ENCODE data around the gene ARHGAP32. TPM values are rescaled to one million over a fixed set of nuclear protein-coding genes. Genes with fewer than 3 reads are reported as not detected.
A peak's percentile ranks its signal among the peaks of the same experiment; 100 is the strongest.

The ARHGAP32 gene
- total RNA-seq, 1 donor from 2014 or later = 11.7 TPM

DNA sequence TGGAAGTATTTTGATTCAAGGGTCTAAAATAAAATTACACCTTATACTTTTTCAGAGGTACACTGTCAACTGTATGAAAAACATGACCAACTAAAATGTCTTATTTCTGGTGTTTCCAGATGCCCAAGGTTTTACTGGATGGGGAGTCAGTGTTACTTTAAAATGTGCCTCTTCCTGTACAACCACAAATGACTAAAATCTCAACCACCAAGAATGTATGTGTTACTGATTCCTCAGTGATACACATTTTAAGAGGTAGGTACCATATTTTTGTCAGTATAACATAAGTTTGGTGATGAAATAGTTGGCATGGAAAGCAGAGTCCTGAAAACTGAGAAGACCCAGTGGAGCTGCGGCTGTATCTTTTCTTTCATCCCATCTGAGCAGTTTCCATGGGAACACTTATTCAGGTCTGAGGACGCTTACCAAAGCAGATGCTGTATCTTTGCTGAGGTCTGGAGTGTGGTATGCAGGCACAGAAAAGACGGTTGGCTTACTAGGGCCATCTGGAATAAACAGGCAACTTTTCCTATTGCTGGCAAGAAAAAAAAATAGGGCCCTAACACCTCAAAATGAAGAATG, 228.3 kb downstream of the ARHGAP32 start:
- no peak for DNase-seq (ENCODE audit: extremely low read depth, low read depth, low spot score)

DNA sequence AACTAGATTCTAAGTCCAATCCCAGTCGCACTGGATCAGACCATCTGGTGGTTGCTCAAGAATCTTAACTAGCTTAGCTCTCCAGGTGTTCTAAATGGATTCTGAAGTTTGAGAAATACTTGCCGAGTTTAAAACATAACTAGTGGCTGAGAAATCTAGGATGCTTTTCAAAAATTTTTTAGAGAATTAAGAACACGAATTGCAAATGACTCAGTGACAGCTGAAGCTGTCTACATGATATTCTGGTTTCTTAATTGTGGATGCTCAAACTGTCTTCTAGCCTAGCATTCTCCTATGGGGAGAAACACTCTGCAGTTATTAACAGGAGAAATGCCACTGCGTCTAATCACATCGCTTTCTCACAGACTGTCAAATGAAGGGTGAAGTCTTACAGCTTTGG, 229.2 kb downstream of the ARHGAP32 start:
- no peak for DNase-seq (ENCODE audit: extremely low read depth, low read depth, low spot score)

GRCh38 chr11:128961645-128962044, 230.5 kb downstream of the ARHGAP32 start:
- no peak for DNase-seq (ENCODE audit: extremely low read depth, low read depth, low spot score)

GRCh38 chr11:128957202-128957482, 235.0 kb downstream of the ARHGAP32 start:
- DNase-seq (ENCODE audit: extremely low read depth, low read depth, low spot score) = no peak

- peak; percentile 61 for DNase-seq (ENCODE audit: extremely low read depth, low read depth, low spot score)
Measured at GRCh38 chr11:128956401-128957201, 235.5 kb downstream of the ARHGAP32 start.

- DNase-seq (ENCODE audit: extremely low read depth, low read depth, low spot score) = no peak
Measured at GRCh38 chr11:128955636-128956035, 236.5 kb downstream of the ARHGAP32 start.

DNA sequence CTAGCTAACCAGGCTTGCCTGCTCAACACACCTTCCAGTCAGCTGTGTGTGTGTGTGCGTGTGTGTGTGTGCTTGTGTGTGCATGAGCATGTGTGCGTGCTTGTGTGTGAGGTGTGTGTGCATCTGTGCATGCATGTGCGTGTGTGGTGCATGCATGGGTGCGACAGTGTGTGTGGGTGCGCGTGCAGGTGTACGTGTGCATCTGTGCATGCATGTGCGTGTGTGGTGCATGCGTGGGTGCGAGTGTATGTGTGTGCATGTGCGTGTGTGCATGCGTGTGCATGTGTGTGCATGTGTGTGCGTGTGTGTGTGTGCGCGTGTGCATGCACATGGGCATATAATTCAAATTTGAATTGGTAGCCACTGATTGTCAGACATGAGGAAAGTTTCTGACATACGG, 239.0 kb downstream of the ARHGAP32 start:
- DNase-seq (ENCODE audit: extremely low read depth, low read depth, low spot score) = no peak

DNA sequence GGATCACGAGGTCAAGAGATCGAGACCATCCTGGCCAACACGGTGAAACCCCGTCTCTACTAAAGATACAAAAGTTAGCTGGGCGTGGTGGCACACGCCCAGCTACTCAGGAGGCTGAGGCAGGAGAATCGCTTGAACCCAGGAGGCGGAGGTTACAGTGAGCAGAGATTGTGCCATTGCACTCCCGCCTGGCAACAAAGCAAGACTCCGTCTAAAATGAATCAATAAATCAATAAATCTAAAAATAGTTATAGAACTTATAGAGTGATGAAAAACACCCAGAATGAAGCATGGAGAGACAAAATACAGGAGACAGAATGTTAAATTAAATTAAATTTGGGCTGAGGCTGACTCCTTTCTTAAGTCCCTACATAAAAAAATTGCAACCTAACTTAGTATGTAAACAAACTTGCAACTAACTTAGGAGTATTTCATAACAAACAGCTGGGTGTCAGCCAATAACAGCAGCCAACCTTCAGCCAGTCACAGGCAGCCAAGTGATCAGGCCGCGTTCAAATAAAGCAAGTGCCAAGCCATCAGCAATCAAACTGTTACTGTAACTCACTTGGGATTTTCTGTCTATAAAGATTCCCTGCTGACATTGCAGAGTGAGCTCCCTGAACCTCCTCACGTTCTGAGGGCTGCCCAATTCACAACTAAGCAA, 242.2 kb downstream of the ARHGAP32 start:
- no peak for DNase-seq (ENCODE audit: extremely low read depth, low read depth, low spot score)

DNA sequence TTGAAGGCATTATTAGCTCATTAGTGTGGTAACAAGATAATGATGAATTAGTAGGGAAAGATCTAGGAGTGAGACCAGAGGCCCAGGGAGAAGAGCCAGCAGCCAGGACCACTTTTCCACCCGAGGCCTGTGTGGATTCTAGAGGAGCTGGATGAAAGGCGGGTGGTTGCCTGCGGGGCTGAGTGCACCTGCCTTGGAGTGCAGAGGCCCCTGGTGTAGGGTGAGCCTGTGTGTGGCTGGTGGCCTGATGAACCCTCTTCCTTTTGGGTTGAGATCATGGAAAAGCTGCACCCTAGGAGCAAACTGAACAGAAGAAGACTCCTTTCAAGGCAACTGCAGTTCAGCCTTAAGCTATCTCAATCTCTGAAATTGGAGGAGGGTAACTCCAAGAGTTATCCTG, 243.5 kb downstream of the ARHGAP32 start:
- no peak for DNase-seq (ENCODE audit: extremely low read depth, low read depth, low spot score)

DNA sequence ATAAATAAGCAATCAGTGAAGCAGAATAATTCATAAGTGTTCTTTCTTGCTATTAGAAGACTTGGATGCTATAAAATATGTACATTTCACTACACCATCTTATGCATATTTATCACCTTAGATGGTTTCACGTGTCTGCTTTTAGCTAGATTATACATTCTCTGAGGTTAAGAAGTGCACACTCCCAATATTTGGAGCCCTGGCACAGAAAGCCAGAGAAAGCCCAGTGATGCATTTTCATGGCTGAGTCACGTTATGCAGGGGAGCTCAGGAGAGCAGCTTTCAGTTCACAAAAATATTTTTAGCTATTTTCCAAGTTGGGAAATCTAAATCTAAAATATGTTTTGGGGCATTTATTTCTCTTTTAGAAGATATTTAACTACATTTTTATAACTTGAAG, 244.4 kb downstream of the ARHGAP32 start:
- no peak for DNase-seq (ENCODE audit: extremely low read depth, low read depth, low spot score)

DNA sequence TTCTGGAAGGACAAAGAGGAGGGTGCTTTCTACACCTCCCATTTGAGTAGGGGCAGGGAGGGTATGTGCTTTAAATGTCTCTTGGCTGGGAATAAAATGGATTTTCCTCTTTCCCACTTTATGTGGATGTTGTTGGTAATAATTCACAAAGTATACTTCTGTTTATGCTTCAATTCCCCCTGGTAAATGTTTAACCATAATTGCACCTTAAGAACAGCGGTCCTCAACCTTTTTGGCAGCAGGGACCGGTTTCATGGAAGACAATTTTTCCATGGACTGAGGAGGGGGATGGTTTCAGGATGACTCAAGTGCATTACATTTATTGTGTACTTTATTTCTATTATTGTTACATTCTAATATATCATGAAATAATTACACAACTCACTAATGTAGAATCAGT, 245.5 kb downstream of the ARHGAP32 start:
- no peak for DNase-seq (ENCODE audit: extremely low read depth, low read depth, low spot score)

- no peak for DNase-seq (ENCODE audit: extremely low read depth, low read depth, low spot score)
Measured at GRCh38 chr11:128943428-128943976, 248.6 kb downstream of the ARHGAP32 start.

- no peak for DNase-seq (ENCODE audit: extremely low read depth, low read depth, low spot score)
Measured at GRCh38 chr11:128942817-128943427, 249.2 kb downstream of the ARHGAP32 start, which contains the start of gene TP53AIP1. Gene TP53AIP1 (minus strand): TSS chr11:128942871. CDS start chr11:128937818, 5,053 bp downstream.

GRCh38 chr11:128942272-128942612, 249.9 kb downstream of the ARHGAP32 start:
- DNase-seq (ENCODE audit: extremely low read depth, low read depth, low spot score) = no peak

DNA sequence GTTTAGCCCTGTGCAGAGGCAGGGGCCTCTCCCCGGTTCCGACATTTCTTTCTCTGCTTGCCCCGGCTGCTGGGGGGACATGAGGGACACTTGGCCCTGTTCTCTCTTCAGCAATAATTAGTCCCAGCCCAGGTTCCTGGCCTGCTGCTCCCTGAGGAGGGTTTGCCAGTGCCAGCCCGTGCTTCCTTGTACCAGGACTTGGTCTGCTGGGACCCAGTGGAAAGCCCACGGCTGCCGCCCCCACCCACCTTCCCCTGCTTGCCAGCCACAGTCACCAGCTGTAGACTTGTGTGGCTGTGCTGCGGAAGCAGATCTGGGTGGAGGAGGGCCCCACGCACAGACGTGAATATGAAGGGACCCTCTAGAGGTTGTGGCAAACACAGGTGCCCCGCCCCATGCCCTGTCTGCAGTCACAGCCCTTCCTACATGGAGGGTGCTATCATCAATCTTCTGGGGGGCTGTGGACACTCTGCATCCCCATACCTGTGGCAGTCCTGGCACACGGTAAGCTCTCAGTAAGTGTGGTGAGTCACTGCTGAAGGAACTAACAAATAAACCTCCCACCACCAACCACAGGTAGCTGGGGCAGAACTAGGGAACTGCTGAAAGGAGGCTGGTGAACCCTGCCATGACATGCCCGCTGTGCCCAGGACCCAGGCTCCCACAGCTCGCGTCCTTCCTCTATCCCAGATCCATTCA, 250.4 kb downstream of the ARHGAP32 start:
- DNase-seq (ENCODE audit: extremely low read depth, low read depth, low spot score) = no peak

DNA sequence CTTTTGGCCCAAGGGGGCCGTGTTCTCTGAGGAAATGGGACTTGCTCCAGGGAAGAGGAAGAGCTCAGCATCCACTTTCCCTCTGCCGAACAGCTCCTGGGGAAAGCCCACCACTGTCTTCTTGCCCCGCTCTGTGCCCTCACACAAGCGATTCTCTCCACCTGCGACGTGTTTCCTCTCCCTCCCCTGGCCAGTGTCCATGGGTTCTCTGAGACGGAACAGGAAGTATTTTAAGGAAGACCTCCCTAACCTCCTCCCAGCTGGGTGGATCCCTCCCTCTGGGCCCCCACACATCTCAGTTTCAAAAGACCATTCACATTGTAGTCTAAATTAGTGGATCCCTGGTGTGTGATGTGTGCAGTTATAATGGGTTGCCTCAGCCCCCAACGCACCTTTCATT, 251.0 kb downstream of the ARHGAP32 start:
- no peak for DNase-seq (ENCODE audit: extremely low read depth, low read depth, low spot score)

GRCh38 chr11:128940603-128941002, 251.5 kb downstream of the ARHGAP32 start:
- no peak for DNase-seq (ENCODE audit: extremely low read depth, low read depth, low spot score)

- DNase-seq (ENCODE audit: extremely low read depth, low read depth, low spot score) = no peak
Measured at GRCh38 chr11:128940156-128940555, 252.0 kb downstream of the ARHGAP32 start.

DNA sequence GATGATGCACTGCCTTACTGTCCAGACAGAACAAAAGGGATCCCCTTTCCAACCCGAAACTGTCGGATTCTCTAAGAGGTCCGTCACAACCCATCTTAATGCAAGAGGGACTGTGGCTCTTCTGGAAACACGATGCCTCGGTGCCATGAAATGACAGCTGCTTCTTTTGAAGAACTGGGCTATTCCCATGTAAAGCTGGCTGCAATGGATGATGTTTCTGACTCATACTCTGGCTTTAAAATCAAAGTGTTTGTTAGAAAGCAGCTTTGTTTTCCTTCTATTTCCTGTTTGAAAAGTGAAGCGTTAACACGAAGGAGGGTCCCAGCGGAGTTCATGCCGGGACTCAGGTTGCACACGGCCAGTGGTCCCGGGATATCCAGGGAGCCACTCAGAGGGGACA, 252.5 kb downstream of the ARHGAP32 start:
- no peak for DNase-seq (ENCODE audit: extremely low read depth, low read depth, low spot score)

DNA sequence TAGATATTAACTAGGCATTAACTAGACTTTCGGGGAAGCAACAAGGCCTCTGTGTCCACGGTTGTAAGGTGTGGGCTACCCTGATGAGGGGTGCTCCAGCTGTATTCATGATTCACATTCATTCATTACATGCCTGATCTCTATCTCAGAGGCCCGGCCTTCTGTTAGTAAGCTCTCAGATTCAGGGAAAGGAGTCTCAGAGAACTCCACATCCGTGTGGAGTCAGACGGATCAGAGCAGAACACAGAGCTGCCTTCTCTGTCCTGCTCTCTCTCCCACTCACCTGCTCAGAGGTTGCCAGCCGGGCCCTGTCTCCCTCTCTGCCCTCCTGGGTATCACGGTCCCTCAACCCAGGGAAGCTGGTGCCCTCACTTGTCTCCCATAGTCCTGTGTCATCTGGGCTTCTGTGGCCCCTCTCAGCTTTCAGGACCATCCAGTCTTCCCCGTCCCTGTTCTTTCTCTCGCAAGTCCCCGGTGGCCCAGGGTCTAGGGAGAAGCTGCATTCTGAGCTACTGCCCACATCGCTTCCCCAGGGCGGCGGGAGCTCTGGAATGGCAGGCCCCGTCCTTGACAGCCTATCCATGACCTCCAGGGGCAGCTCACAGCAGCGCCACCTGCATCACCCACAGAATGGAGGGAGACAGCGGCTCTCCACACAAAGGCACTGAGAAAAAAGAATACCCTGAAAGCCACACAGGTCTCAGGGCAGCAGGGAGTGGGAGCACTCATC, 253.8 kb downstream of the ARHGAP32 start:
- no peak for DNase-seq (ENCODE audit: extremely low read depth, low read depth, low spot score)

All from glomerular endothelial cell (primary cell).